Activated CD8-positive, alpha-beta memory T cell treated with anti-CD3 and anti-CD28 coated beads for 36 hours (primary cell): ENCODE results near the gene SLFN11. TPM values are rescaled to one million over a fixed set of nuclear protein-coding genes. Genes with fewer than 3 reads are reported as not detected.
"Not testable (repeated sequence)": the region's sequence is repeated elsewhere in the genome, so short reads cannot be mapped to it uniquely, and the experiment has no call there.

ENCODE experiments used
- CTCF ChIA-PET: fragments of 350-600 bp; sonication (Branson Sonifier 250); formaldehyde crosslinking; loops from one replicate; lab custom pipeline; 2021; ENCODE audit warnings: antibody characterized with exemption; lab: Charles Lee
- POLR2A ChIA-PET: fragments of 350-600 bp; sonication (Branson Sonifier 250); formaldehyde crosslinking; loops from one replicate; lab custom pipeline; 2021; ENCODE audit warnings: antibody characterized with exemption; lab: Charles Lee
- total RNA-seq, 2 experiments: library from RNA; stranded (reverse); gene quantifications; one replicate each; pipeline ENCODE4 v1.2.3, GENCODE V29; 2021

SLFN11 gene
- total RNA-seq, result 10 to 100 TPM; 45.4 to 50.6 TPM

GRCh38 chr17:35373534-35373983 is at the start of gene SLFN11:
TSS of gene SLFN11 (minus strand) at chr17:35373621. CDS start at chr17:35363807, 9,814 bp downstream.
- POLR2A ChIA-PET, result interaction anchor here (0.6 to 2.7 kb wide), 18 partner anchors 28 to 499 kb away, joined by 3 to 24 read pairs (median 4); partner anchors contain the start of genes SLFN12, SLFN12L and SLFN13

GRCh38 chr17:35421069-35421468 is 47.6 kb upstream of the SLFN11 start:
- CTCF ChIA-PET, POLR2A ChIA-PET: not testable (repeated sequence)

More at GRCh38 chr17:35373534-35373983, at the start of gene SLFN11:
- CTCF ChIA-PET, result interaction anchor here (2.3 to 2.9 kb wide), 2 partner anchors 164 to 166 kb away, joined by 9 to 13 read pairs; partner anchors contain the start of gene SLFN12L

DNA sequence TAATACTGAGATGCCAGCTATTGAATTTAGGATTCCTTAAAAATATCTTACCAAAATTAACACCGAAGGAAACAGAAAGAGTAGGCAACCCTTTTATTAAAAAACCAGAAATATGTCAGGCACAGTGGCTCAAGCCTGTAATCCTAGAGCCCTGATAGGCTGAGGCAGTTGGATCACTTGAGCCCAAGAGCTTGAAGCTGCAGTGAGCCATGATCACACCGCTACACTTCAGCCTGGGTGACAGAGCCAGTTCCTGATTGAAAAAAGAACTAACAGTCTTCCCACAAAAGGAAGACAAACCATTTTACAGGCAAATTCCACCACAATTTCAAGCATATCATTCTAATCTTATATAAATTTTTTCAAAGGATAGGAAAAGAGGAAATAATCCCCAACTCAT is 43.2 kb upstream of the SLFN11 start:
- POLR2A ChIA-PET, result no interaction called here
- CTCF ChIA-PET, result no interaction called here

GRCh38 chr17:35414707-35415106 is 41.3 kb upstream of the SLFN11 start:
- CTCF ChIA-PET, POLR2A ChIA-PET: not testable (repeated sequence)

GRCh38 chr17:35414247-35414646 is 40.8 kb upstream of the SLFN11 start:
- ChIA-PET CTCF (interaction anchor here (0.6 kb wide), 1 partner anchor 48 kb away, joined by 6 read pairs; no protein-coding TSS in a partner anchor), POLR2A (no interaction called here)

GRCh38 chr17:35407531-35407930 is 34.1 kb upstream of the SLFN11 start:
- CTCF ChIA-PET, result no interaction called here
- POLR2A ChIA-PET, result no interaction called here

DNA sequence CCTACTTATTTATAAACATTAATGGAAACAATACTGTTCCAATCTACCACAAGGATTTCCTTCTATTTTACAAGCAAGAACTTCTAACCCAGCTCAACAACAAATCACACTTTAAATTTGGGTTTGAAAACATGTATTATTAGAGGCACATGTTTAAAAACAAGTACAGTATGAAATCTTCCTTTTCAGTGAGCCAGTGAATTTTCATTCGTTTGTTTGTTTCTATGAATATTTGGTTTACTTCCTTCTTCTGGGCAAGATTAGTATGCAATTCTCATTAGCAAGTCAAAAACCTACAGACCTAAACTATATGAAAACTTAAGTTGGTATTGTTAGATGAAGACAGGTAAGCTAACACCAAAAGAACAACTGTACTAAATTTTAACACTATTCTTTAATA is 33.1 kb upstream of the SLFN11 start:
- CTCF ChIA-PET, result no interaction called here
- POLR2A ChIA-PET, result no interaction called here

DNA sequence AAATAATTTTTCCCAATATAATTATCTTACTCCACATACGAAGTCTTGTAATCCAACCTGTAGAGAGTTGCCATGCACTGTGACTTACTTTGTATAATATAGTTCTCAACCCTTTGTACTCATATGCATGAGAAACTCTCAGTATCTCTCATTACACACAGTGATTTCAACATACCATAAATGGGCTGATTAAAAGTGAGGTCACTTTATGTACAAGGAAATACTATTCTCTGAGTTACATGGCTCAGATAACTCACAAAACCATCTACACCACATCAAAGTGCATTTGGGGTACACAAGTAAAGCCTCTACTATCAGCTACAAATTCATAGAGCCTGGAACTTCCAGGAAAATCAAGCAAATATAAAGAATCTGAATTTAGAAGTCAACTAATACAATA is 30.9 kb upstream of the SLFN11 start:
- ChIA-PET CTCF (interaction anchor here (0.6 kb wide), 1 partner anchor 91 kb away, joined by 3 read pairs; no protein-coding TSS in a partner anchor), POLR2A (no interaction called here)

DNA sequence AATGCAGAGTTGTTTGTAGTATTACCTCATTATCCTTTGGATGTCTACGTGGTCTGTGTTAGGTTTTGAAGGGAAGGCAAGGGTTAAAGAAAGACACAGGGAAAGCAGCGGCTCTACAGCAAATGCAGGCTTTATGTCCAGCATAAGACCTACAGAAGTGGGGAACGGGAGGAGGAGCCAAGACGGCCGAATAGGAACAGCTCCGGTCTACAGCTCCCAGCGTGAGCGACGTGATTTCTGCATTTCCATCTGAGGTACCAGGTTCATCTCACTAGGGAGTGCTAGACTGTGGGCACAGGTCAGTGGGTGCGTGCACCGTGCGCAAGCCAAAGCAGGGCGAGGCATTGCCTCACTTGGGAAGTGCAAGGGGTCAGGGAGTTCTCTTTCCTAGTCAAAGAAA is 20.4 kb upstream of the SLFN11 start:
- POLR2A ChIA-PET, CTCF ChIA-PET: not testable (repeated sequence)

- CTCF ChIA-PET, result no interaction called here
- POLR2A ChIA-PET, result no interaction called here
Observed at GRCh38 chr17:35390663-35391062, 17.2 kb upstream of the SLFN11 start.

GRCh38 chr17:35390156-35390555 is 16.7 kb upstream of the SLFN11 start:
- ChIA-PET POLR2A (no interaction called here), CTCF (no interaction called here)

GRCh38 chr17:35387496-35387895 is 14.1 kb upstream of the SLFN11 start:
- CTCF ChIA-PET, result no interaction called here

DNA sequence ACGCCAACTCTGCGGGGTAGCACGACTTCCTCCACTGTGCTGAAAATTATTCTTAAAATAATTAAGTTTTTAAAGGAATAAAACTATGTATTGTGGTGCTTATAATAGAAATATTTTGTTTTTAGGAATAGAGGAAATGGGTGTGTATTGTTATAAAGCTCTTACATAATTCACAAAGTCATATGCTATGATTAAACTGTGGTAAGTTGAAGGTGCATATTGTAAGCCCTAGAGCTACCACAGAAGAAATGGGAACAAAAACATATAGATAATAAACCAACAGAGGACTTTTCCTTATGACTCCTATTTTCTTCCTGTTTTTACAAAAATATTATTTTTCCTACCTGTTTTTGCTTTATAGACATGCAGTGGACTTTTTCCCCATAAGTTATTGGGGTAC is 4.3 kb upstream of the SLFN11 start:
- CTCF ChIA-PET, result no interaction called here

More at GRCh38 chr17:35387496-35387895, 14.1 kb upstream of the SLFN11 start:
- POLR2A ChIA-PET, result no interaction called here

GRCh38 chr17:35377068-35377467 is 3.6 kb upstream of the SLFN11 start:
- CTCF ChIA-PET, result no interaction called here
- POLR2A ChIA-PET, result no interaction called here

More for the DNA sequence above, 4.3 kb upstream of the SLFN11 start:
- POLR2A ChIA-PET, result no interaction called here

DNA sequence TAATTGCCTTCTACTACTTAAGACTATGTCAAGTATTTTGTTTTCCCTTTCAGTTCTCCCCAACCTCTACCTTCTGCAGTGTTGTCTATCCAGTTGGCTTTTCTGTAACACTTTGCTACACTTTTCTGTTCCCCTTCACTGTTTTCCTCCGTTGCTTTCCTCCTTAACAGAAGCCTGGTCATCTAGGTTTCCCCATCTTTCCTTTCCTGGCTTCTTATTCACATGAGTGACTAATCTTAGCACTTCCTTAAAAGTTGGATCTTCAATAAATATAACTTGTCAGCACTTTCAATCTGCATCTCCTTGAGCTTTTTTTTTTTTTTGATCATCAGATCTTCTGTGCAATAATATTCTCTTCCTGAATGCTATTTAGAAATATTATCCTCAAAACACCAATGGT is 2.8 kb upstream of the SLFN11 start:
- POLR2A ChIA-PET, result interaction anchor here (0.6 kb wide), 1 partner anchor 111 kb away, joined by 4 read pairs; no protein-coding TSS in a partner anchor

GRCh38 chr17:35374766-35375344 is 1.4 kb upstream of the SLFN11 start:
- ChIA-PET CTCF (no interaction called here), POLR2A (interaction anchor here (0.7 to 1.9 kb wide), 2 partner anchors 214 to 269 kb away, joined by 6 to 7 read pairs; no protein-coding TSS in a partner anchor)

More for the DNA sequence above, 2.8 kb upstream of the SLFN11 start:
- CTCF ChIA-PET, result interaction anchor here (0.7 kb wide), 1 partner anchor 157 kb away, joined by 3 read pairs; no protein-coding TSS in a partner anchor

GRCh38 chr17:35373984-35374765 is 754 bp upstream of the SLFN11 start:
- POLR2A ChIA-PET, result interaction anchor here (0.6 to 2.7 kb wide), 17 partner anchors 28 to 499 kb away, joined by 3 to 24 read pairs (median 4); partner anchors contain the start of genes SLFN12, SLFN12L and SLFN13
- CTCF ChIA-PET, result interaction anchor here (2.3 to 2.9 kb wide), 2 partner anchors 163 to 165 kb away, joined by 9 to 13 read pairs; partner anchors contain the start of gene SLFN12L

DNA sequence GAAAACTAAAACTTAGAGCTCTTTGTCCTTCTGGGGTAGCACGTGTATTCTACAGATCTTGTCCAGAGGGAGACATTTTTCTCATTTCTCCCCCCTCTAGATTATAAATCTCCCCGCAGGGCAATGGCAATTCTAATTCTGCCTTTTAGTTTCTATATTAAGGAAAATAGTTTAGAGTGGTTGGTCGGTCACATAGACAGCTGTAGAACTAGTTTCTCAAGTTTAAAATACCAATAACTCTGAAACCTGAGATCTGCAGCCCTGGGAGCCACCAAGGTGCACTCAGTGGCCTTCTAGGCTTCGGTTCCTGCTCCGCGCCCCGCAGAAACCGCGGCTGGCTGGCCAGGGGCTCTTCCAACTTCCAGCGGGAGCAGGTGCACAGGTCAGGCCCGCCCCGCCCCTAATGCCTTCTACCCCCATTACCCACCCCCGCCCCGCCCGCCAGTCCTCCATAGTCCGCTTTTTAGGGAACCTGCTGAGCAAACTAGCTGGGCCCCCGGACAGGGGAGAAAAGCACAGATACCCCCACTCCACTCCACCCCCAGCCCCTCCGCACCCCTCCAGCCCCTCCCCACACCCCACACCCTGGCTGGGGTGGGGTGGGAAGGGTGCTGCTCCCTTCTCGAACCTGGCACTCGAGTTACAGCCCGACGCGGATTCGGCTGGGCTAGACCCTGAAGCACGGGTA is 431 bp downstream of the SLFN11 start:
- ChIA-PET CTCF (interaction anchor here (1.0 to 2.9 kb wide), 4 partner anchors 10 to 166 kb away, joined by 3 to 13 read pairs (median 6); partner anchors contain the start of gene SLFN12L), POLR2A (interaction anchor here (0.8 to 2.7 kb wide), 13 partner anchors 27 to 436 kb away, joined by 3 to 24 read pairs (median 5); partner anchors contain the start of genes SLFN12, SLFN12L and SLFN13)

DNA sequence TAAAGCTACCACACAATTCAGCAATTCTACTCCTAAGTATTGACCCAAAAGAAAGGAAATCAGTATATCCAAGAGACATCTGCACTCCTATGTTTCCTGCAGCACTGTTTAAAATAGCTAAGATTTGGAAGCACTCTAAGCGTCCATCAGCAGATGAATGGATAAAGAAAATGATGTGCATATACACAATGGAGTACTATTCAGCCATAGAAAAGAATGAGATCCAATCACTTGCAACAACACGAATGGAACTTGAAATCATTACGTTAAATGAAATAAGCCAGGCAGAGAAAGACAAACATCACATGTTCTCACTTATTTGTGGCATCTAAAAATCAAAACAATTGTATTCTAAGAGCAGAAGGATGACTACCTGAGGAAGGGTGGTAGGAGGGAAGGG is 1.5 kb downstream of the SLFN11 start:
- ChIA-PET POLR2A (interaction anchor here (2.7 kb wide), 1 partner anchor 165 kb away, joined by 24 read pairs; the partner anchor contains the start of gene SLFN12L), CTCF (interaction anchor here (2.0 to 2.9 kb wide), 2 partner anchors 59 to 168 kb away, joined by 7 to 9 read pairs; no protein-coding TSS in a partner anchor)
